NOMO-1 (cell line): Measurements from ENCODE around the gene KAZN.

ENCODE experiments used
- DNase-seq, 2 experiments: peaks; one replicate each; lab custom pipeline; 2025; ENCODE audit not compliant: unreplicated experiment in 2 of 2; lab: John Stamatoyannopoulos, UW

The KAZN gene

GRCh38 chr1:14989931-14990728, 391.6 kb downstream of the KAZN start:
- DNase-seq = no peak

- DNase-seq = no peak
Measured at GRCh38 chr1:14993414-14993813, 394.9 kb downstream of the KAZN start.

DNA sequence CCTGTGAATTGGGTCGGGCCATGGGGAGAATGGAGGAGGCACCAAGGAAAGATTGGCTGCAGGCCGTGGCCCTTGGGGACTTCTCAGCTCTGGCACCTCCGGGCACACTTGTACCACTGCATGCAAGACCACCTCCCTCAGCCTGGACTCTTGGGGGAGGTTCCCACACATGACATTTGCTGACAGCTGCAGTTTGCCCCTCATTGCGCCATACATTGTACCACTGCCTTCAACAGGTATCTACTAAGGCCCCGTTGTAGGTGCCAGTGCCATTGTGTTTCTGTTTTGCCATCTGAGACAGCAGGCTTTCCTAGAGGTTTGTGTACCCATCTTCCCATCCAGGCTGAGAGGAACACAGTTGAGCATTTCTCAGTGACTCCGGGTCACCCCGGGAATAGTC, 395.7 kb downstream of the KAZN start:
- no peak for DNase-seq

GRCh38 chr1:14994841-14995437, 396.5 kb downstream of the KAZN start:
- no peak for DNase-seq

DNA sequence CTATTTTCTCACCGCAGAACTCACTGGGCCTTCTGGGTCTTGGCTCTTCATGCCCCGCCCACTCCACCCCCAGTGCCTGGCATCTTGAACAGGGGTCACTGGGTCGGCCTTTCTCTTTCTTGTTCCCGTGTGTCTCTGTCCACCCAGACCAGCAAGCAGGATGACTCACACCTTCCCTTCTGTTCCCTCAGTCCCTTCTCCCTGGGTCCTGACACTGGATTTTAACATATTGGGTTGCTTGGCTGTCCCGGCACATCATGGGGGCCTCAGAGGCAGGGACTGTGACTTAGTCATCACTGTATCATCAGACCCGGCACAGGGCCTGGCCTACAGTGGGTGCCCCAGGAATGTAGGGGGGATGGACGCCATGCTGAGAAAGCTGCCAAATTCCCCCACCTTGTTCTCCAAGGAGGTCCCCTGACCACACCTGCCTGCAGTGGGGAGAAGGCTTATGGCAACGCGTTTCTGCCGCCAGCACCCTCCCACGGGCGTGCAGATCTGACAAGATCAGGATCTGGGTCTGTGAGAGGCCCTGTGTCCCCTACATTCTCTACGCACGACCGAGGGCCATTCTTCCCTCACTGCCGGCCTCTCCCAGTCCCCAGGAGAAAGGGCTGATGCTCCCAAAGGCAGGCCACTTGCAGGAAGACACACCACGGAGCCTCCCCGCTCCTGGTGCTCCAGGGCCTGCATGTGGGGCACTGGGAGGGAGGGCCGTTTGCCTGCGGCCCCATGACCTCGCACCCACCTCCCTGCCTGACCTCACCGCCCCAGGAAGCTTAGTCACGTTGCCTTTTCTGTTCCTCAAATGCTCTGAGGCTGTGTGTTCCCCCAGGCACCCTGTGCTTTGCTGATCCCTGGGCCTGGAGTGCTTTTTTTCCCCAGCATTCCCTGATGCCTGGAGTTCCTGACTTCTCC, 397.9 kb downstream of the KAZN start:
- no peak for DNase-seq

GRCh38 chr1:14997646-14998276, 399.3 kb downstream of the KAZN start:
- no peak for DNase-seq

- DNase-seq = no peak
Measured at GRCh38 chr1:14999441-14999840, 401.0 kb downstream of the KAZN start.

DNA sequence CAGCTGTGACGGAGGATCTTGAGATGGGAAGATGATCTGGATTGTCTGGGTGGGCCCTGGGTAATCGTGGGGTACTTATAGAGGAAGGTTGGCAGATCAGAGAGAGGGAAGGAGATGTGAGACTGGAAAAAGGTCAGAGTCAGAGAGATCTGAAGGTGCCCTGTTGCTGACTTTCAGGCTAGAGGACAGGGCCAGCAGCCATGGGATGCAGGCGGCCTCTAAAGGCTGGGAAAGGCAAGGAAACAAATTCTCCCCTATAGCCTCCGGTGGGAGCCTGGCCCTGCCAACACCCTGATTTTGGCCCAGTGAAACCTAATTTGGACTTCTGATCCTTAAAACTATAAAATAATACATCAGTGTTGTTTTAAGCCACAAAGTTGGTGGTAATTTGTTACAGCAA, 401.5 kb downstream of the KAZN start:
- DNase-seq = no peak

- no peak for DNase-seq
Measured at GRCh38 chr1:15000671-15001070, 402.2 kb downstream of the KAZN start.

- no peak for DNase-seq
Measured at GRCh38 chr1:15001317-15001915, 402.9 kb downstream of the KAZN start.

DNA sequence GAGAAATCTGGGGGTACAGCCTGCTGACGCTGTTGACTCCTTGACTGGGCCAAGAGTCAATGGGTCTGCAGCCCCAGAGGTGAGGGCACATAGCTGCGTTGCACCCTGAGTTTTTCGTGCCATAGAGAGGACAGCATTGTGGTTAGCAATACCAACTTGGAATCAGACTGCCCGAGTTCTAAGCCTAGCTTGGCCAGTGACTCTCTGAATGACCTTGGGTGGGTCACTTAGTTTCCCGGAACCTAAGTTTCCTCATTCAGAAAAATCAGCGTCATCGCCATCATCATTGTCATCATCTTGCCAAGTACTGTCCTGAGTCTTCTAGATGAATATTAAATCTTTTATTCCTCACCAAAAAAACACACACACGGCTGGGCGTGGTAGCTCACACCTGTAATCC, 403.8 kb downstream of the KAZN start:
- no peak for DNase-seq

- no peak for DNase-seq
Measured at GRCh38 chr1:15004396-15004795, 405.9 kb downstream of the KAZN start.

GRCh38 chr1:15005116-15005515, 406.6 kb downstream of the KAZN start:
- DNase-seq = no peak

- no peak for DNase-seq
Measured at GRCh38 chr1:15007368-15007767, 408.9 kb downstream of the KAZN start.

DNA sequence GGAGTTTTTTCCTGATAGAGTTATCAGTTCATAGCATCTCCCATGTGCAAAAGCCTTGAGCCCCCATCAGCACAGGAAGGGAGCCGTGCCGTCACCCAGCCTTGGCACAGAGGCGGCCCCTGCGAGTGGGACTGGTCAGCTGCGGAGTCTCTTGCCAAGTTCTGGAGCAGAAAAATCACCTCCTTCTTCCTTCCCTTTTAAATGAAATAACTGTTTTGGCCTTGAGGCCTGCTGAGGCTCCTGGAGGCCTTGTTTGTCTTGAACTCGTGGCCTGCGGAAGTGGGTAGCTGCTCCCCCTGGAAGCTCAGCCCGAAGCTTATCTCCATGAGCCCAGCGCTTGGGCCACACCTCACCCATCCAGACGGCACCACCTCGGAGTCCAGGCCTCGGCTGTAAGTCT, 409.4 kb downstream of the KAZN start:
- DNase-seq = no peak

DNA sequence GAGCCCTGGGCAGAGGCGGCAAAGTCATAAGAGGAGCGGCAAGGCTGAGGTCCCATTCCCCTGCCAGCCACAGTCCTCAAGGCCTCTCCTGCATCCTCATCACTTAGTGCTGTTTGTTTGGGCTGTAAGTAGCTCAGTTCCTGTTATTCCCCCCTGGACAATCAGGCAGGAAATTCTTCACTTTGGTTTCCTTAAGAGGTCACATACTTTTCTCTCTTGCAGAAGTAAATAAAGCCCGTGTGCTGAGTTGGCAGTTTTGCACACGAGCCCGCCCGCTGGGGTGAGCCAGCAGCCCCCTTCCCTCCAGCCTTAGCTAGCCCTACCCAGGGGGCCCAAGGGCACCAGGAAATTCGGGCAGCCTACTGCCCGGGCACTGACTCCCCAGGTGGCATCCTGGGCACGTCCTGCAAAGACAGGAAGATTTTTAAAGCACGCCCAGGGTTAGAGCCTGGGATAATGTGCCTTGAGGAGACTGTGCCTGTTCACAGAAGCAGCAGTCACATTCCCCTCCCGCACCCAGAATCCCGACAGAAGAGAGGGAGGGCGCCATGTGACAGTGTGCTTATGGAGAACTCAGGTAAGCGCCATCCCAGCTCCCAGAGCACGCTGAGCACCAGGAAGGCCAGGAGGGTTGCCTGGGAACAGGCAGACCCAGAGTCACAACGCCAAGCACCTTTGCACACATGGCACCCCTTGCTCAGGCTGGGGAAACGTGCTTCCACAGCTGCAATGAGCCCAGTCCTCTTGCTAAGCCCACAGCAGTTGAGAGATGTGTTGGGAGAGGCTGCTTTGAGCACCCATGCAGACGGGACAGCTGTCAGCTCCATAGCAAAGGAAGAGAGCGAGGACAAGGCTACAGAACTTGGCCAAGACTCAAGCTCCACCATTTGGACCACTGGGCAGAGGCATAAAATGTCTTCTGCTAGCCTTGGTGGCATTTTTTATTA, 410.6 kb downstream of the KAZN start:
- DNase-seq = no peak

- no peak for DNase-seq
Measured at GRCh38 chr1:15011160-15011559, 412.7 kb downstream of the KAZN start.

GRCh38 chr1:15011661-15012060, 413.2 kb downstream of the KAZN start:
- no peak for DNase-seq

- no peak for DNase-seq
Measured at GRCh38 chr1:15012822-15013221, 414.3 kb downstream of the KAZN start.

DNA sequence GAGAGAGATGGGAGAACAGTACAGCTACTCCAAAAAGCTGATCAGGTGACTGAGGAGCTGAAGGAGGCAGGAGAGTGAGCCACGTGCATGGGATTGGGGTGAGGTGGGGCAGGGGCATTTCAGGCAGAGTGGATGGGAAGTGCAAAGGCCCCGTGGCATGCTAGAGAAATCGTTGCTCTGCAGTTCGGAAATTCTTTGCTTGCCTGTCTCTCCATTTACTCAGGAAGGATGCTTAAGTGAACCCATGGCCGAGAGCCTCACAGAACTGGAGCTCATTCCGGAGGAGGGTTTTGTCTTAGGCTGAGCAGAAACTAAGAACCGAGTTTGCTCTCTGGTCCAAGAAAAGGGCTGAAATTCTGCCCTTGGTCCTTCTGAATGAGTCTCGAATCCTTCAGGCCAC, 415.3 kb downstream of the KAZN start:
- no peak for DNase-seq
